ENCODE data around the gene ALDH1B1.

ALDH1B1 gene

DNA sequence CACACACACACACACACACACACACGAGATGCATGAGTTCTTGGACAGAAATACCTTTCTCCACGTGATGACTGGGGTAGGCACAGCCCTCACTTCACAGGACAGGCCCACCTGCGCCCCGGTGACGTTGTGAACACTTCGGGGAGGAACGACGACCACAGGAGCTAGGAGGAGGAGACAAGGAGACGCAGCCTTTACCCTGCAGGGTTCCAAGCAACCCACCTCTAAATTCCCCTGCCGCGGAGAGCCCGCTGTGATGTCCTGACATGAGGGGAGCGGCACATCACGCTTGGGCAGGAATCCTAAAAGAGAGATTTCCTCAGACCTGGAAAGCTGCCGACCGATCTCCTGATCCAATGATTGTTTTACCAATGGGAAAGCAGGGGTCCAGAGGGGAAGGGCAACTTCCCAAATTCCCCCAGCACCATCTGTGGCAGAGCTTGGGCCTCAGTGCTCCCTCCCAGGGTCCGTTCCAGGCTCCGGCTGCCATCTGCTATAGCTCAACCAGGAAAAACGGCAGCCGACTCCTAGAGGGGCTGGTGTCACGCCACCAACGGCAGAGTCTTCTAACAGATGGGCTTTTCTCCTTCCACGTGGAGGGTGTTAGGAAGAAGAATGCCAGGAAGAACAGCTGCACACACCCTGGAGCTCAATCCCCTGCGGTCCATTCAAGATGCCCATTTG is 21.7 kb downstream of the ALDH1B1 start:
- no peak for DNase-seq

- DNase-seq = no peak
Measured at GRCh38 chr9:38415856-38416255, 23.4 kb downstream of the ALDH1B1 start.

- no peak for DNase-seq
Measured at GRCh38 chr9:38416461-38416860, 24.0 kb downstream of the ALDH1B1 start.

DNA sequence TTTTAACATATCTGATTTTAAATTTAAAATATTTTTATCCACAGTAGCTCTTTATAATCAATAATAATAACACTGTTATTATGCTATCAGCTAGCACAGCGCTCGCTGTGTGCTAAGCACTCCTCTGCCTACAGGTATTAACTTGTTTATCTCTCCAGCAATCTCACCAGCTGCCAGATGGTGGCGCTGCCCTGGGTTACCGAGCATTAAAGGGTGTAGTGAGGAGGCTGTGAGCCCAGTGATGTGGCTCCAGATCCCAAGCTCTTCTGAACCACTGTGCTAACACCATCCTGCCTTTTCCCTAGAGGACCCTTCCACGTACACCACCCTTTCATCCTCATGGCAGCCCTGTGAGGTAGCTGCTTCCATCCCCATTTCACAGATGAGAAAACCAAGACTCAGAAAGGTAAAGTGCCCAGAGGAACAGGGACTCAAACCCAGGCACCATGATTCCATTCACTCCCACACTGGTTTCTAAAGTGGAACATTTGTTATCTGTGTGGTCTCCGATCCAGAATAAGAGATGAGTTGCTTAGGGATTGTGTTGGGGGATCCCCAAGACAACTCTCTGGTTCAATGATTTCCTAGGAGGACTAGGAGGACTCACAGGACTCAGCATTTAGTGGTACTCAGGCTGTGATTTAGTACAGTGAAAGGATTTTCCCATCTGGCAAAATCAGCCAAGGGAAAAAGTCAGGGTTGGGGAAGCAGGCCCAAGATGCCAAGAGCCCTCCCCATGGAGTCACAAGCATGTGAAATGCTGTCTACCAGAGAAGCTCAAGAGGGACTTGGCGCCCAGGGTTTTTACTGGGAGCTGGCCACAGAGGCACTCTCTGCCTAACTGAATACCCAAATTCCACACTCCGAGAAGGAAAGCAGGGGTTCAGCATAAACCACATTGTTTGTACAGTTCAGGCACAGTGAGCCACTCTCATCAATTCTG is 24.8 kb downstream of the ALDH1B1 start:
- DNase-seq = peak in 1 of 51 donors; percentile 11

GRCh38 chr9:38418366-38418765 is 25.9 kb downstream of the ALDH1B1 start:
- DNase-seq = no peak

DNA sequence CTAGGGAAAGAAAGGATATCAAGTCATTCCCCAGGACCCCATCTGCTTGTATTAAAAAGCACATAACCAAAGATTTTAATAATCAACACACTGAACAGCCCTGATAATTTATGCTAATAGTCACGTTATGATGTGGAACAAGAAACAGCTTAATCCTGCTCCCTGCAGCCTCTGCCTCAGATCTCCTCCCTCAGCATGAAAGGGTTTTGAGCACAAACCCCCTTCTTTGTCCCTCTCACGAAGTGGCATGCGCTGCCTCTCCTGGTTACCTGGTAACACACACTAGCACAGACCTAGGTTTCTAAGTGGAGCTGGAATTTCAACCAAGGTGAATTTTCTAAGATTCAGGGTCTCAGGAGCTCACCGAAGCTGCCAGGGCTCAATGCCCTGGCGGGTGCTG is 26.7 kb downstream of the ALDH1B1 start:
- DNase-seq = peak in 1 of 51 donors; percentile 9

GRCh38 chr9:38421498-38422211 is 29.2 kb downstream of the ALDH1B1 start:
- peak in 3 of 51 donors; percentile 14 to 63 (median 17) for DNase-seq

- DNase-seq = no peak
Measured at GRCh38 chr9:38422555-38423260, 30.2 kb downstream of the ALDH1B1 start.

DNA sequence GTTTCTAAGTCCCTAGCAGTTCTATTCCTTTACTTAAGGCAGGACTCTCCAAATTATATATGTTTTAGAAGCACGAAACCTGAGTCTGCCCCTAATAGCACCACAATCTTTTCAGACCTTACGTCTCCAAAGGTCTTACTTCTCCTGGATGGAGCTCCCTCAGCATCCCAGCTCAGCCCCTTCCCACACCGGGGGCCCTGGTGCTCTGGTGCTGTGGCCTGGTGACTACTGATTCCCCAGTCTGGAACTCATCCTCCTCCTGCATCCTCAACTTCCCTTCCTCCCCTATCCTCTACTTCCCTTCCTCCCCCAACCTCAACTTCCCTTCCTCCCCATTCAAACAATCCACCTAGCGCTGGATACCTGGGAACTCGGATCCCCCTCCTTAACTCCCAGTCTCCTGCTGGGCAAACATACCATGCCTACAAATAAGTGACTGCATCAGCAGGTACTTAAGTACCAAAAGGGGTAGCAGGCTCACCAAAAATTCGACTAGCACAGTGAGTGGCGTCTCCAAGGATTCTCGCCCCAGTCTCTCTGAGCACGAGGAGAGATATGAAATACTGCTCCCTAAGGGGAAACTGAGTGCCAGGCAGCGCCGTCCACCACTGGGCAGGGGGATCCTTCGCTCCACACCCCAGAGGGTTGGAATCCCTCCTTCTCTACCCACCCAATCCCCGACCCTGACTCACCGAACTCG is 30.9 kb downstream of the ALDH1B1 start:
- DNase-seq = peak in 1 of 51 donors; percentile 31

- DNase-seq = peak in 5 of 51 donors; percentile 13 to 43 (median 30)
Measured at GRCh38 chr9:38423973-38424843, 31.7 kb downstream of the ALDH1B1 start, which contains the start of gene IGFBPL1. TSS of gene IGFBPL1 (minus strand) at chr9:38424454. CDS start at chr9:38424424, 30 bp downstream.

- no peak for DNase-seq
Measured at GRCh38 chr9:38424918-38425317, 32.4 kb downstream of the ALDH1B1 start.

DNA sequence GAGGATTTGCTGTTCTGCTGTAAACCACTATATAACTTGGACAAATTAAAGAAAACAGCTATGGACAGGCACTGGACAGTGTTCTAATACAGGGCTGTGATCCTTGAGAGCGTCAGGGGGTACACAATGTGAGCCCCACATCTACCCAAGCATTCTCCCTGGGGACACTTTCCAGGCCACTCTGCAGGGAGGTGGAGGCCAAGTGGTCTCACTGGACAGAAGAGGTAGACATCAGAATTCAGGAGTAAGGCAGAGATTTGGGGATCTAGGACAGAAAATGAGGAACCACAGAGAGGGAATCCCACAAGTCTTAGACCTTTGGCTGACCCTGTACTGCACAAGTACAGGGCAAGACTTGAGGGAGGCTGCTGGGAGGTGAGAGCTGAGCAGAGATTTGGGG is 35.6 kb downstream of the ALDH1B1 start:
- no peak for DNase-seq

GRCh38 chr9:38431116-38431515 is 38.6 kb downstream of the ALDH1B1 start:
- no peak for DNase-seq

DNA sequence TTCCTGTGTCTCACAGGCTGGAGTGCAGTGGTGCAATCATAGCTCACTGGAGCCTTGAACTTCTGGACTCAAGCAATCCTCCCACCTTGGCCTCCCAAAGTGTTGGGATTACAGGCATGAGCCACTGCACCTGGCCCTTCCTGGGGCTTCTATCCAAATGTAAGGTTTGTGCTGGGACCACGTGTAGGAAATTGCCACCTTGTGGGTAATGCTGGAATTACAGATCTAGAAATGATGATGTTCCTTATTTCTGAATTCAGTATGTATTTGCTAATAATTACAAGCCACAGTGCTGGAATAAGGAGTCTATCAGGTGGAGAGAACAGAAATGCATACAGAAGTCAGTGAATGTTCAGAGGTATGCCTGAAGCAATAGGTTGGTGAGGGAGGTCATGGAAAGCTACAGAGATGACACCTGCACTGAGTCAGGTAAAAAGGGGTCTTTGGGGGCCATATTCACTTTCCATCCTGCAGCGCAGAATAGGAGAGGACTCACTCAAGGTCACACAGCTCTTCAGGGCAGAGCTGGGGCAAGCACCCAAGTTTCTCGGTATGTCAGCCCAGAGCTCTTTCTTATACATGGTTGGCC is 40.5 kb downstream of the ALDH1B1 start:
- DNase-seq = peak in 1 of 51 donors; percentile 10

GRCh38 chr9:38434365-38434764 is 41.9 kb downstream of the ALDH1B1 start:
- no peak for DNase-seq

DNA sequence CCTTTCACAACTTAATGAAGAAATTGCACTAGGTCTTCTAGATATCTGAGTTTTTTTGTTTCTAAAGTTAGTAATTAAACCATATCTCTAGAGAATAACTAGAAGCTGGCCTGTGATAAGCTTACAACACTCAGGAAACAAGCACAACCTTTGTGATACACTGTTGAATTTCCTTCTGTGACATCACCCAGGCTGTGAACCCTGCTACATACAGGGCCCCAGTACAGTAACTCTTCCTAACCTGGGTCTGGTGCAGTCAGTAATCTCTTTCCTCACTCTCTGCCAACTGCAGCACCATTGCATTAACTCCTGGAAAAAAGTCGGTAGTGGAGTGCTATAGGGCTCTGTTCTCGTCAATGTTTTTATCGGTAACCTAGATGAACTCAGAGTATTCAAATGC is 42.4 kb downstream of the ALDH1B1 start:
- DNase-seq = no peak

DNA sequence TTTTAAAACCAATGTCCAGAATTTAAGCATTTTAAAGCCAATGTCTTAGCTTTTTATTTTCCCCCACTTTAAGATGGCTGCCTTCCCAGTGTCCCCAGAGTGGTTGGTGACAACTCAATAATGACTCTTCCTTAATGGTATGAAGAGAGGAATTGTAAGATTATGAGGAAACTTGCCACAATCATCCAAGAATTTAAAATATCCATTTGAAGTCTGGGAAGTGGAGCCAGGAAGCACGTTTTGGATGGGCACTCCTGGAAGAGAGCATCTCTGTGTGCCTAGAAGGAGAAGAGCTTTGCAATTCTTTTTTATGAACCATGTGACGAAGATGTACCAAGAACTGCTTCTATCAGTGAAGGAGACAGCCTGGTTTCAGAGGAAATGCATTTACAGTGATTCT is 43.0 kb downstream of the ALDH1B1 start:
- no peak for DNase-seq

DNA sequence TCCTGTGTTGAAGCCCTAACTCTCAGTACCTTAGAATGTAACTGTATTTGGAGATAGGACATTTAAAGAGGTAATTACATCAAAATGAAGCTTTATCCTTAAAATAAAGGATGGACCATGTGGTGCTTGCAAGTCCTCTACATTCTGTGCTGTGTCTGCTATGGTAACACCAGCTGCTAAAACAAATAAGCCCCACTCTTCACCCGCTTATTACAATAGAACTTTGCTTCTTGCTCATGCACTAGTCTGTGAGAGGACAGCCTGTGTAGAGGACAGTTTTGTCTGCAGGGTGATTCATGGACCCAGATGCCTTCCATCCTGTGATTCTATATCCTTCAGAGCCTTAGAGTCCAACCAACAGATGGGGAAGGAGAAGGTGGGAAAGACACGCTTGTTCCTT is 44.2 kb downstream of the ALDH1B1 start:
- DNase-seq = no peak

- DNase-seq = no peak
Measured at GRCh38 chr9:38437193-38437823, 44.8 kb downstream of the ALDH1B1 start.

Measured in hypothalamus (tissue), 51 donors.